Heart right ventricle (tissue), 16 donors: ENCODE data around the gene RAB3IL1. TPM values are rescaled to one million over a fixed set of nuclear protein-coding genes. Genes with fewer than 3 reads are reported as not detected.

Experiments used
- ATAC-seq, 8 donors: fragments of 200-7000 bp; cut with Tn5 transposase; one replicate each; pipeline ENCODE4 v1.9.1; 2020; ENCODE audit warnings: mild to moderate bottlenecking in 8 of 8, moderate library complexity in 8 of 8, moderate number of reproducible peaks in 1 of 8
- DNase-seq, 2 donors: peaks; one replicate each; pipeline ENCODE4 v3.0.0-alpha.2; 2020
- H3K27ac ChIP-seq, 10 donors: fragments of 200-600 bp; sonication (generic) in 2 of 10; one replicate each; pipeline versions ENCODE4 v1.5.0 to v1.8.0; 2020 to 2022; ENCODE audit warnings: mild to moderate bottlenecking in 3 of 10
- H3K27me3 ChIP-seq, 7 donors: fragments of 200-600 bp; one replicate each; pipeline ENCODE4 v1.8.0; 2021 to 2022; ENCODE audit warnings: mild to moderate bottlenecking in 2 of 7
- H3K36me3 ChIP-seq, 9 donors: fragments of 200-600 bp; sonication (generic) in 1 of 9; one replicate each; pipeline versions ENCODE4 v1.5.0 to v1.8.0; 2020 to 2022; ENCODE audit warnings: mild to moderate bottlenecking in 2 of 9
- H3K4me1 ChIP-seq, 9 donors: fragments of 200-600 bp; sonication (generic) in 1 of 9; one replicate each; pipeline versions ENCODE4 v1.5.0 to v1.8.0; 2020 to 2022; ENCODE audit warnings: mild to moderate bottlenecking in 4 of 9
- H3K4me3 ChIP-seq, 10 donors: fragments of 200-600 bp; sonication (generic) in 2 of 10; one replicate each; pipeline versions ENCODE4 v1.5.0 to v1.8.0; 2020 to 2022; ENCODE audit warnings: mild to moderate bottlenecking in 7 of 10, moderate library complexity in 2 of 10
- H3K9me3 ChIP-seq, 11 donors: fragments of 200-600 bp in 10 of 11; sonication (generic) in 2 of 11; one replicate each; pipeline versions ENCODE4 v1.5.0 to v1.8.0; 2013 to 2022; ENCODE audit warnings: mild to moderate bottlenecking in 2 of 11, control low read depth in 1 of 11, moderate library complexity in 1 of 11
- CTCF ChIP-seq, 9 donors: fragments of 200-600 bp; sonication (generic) in 2 of 9; IDR thresholded peaks; one replicate each; pipeline versions ENCODE4 v1.5.0 to v1.8.0; 2021 to 2022; ENCODE audit warnings: antibody characterized with exemption in 9 of 9, mild to moderate bottlenecking in 5 of 9, moderate library complexity in 1 of 9
- WGBS, 2 donors: extraction: QIAGEN DNeasy Blood & Tissue Kit; methylation state at CpG; one replicate each; pipeline ENCODE4 v1.1.7; 2013; ENCODE audit warnings: inconsistent platforms in 1 of 2; 5-methylcytosine and 5-hydroxymethylcytosine counted together
- intact Hi-C, 10 donors: fragments of 100-400 bp; cut with DNase I; formaldehyde crosslinking; loops; one replicate each; pipeline versions ENCODE4 v1.11.1 to v1.14.2; 2022
- polyA plus RNA-seq, 2 donors: library from polyadenylated mRNA; stranded (reverse); fragments of 200-250 nt; gene quantifications; one replicate each; pipeline ENCODE4 v1.2.3, GENCODE V29; 2013
- total RNA-seq, 10 donors: library from RNA; stranded (reverse); fragmentation: NEBNext Ultra II Directional in 3 of 10; extraction: Animal tissue kit (Norgen Biotek cat#: 25700) in 3 of 10; gene quantifications; one replicate each; pipeline versions ENCODE4 v1.2.1 to v1.2.4, GENCODE V29; 2021 to 2023
- donor health status: Arrhythmogenic right ventricular cardiomyopathy.
- donor health status: ischemic (EF 13 %, LVEDD 7.1; RV severe dilation, severe dysfunction).
- donor health status: healthy with polysubstance abuse.
- donor health status: DM: no; HTN: yes; CAD: no.
- donor health status: DM: no; HTN: no; CAD: no.
- donor health status: ischemic (EF 25% LVEDD 6.9; RV normal size, moderate dysfunction).
- donor health status: ischemic (EF 25% LVEDD 5.7; RV mildly dilated, moderate dysfunction).
- donor health status: healthy.
- donor health status: DM: yes; HTN: yes; CAD: no.
- donor health status: Ischemic cardiomyopathy.
- donor health status: ischemic (EF 35%, LVEDD 5.7; RV mildly dilated, moderate dysfunction).
- donor health status: nonischemic (EF 11% LVEDD 7.7; RV severe dilation, severe dysfunction).
- donor health status: DM: yes; HTN: yes; CAD: no.
- donor health status: PGD.
- donor health status: ischemic (EF 29% LVEDD 5.4; RV normal size, mild dysfunction).
- donor health status: nonischemic (EF 23%, LVEDD 6.1; RV moderate dilation, normal function).

Gene RAB3IL1
- total and polyA plus RNA-seq, 12 donors, result 3.7 to 11.1 (median 7.5) TPM

- intact Hi-C loops, result no loop called here
- Histone ChIP-seq H3K9me3 (no peaks in the 10 kb centered on the region), H3K27ac (peak overlapping the region in 4 of 10 donors; percentile 43 to 77 (median 57)), H3K27me3 (no peaks in the 10 kb centered on the region), H3K4me1 (peaks cover 0 to 64% (median 43%) of the 10 kb centered on the region in 9 donors), H3K36me3 (peaks cover 0 to 54% (median 18%) of the 10 kb centered on the region in 9 donors), H3K4me3 (no peak overlapping the region)
- TF ChIP-seq CTCF (IDR thresholded peaks at IDR 0.05), result no peak
- 86 to 88% methylated on average over 11 of the region's 11 CpGs for WGBS, 2 donors
- DNase-seq (no peak), ATAC-seq (no peak)
These were observed 37.3 kb downstream of the RAB3IL1 start for GRCh38 chr11:61880031-61880430.

GRCh38 chr11:61879152-61879551 is 38.2 kb downstream of the RAB3IL1 start:
- Histone ChIP-seq H3K9me3 (no peaks in the 10 kb centered on the region), H3K27ac (no peak overlapping the region), H3K4me1 (peaks cover 0 to 63% (median 39%) of the 10 kb centered on the region in 9 donors), H3K4me3 (no peak overlapping the region), H3K36me3 (peaks cover 0 to 47% (median 18%) of the 10 kb centered on the region in 9 donors), H3K27me3 (no peaks in the 10 kb centered on the region)
- 91 to 94% methylated on average over 7 of the region's 7 CpGs for WGBS, 2 donors
- no peak for TF ChIP-seq CTCF (IDR thresholded peaks at IDR 0.05)
- ATAC-seq (no peak), DNase-seq (no peak)
- intact Hi-C loops, result no loop called here

- 95 to 97% methylated on average over 14 of the region's 14 CpGs for WGBS, 2 donors
- ATAC-seq (no peak), DNase-seq (no peak)
- Histone ChIP-seq H3K4me3 (no peak overlapping the region), H3K4me1 (peaks cover 6 to 55% (median 33%) of the 10 kb centered on the region in 9 donors), H3K36me3 (peaks cover 0 to 55% (median 18%) of the 10 kb centered on the region in 9 donors), H3K27me3 (no peaks in the 10 kb centered on the region), H3K9me3 (no peaks in the 10 kb centered on the region), H3K27ac (peak overlapping the region in 4 of 10 donors; percentile 73 to 90 (median 78))
- intact Hi-C loops, result no loop called here
- no peak for TF ChIP-seq CTCF (IDR thresholded peaks at IDR 0.05)
These were observed 41.7 kb downstream of the RAB3IL1 start for GRCh38 chr11:61875698-61876097.

- no peak for ATAC-seq
- DNase-seq, result no peak
- no peaks in the 10 kb centered on the region for H3K27me3 ChIP-seq
- peak overlapping the region in 8 of 10 donors; percentile 60 to 90 (median 80) for H3K27ac ChIP-seq
- no peak for TF ChIP-seq CTCF (IDR thresholded peaks at IDR 0.05)
- H3K4me3 ChIP-seq, result no peak overlapping the region
- peaks cover 6 to 55% (median 35%) of the 10 kb centered on the region in 9 donors for H3K4me1 ChIP-seq
- intact Hi-C loops, result loop anchor here in 2 of 10 donors (1.0 to 5.0 kb wide), 2 partner anchors 13 to 78 kb away; no protein-coding TSS in a partner anchor
- H3K9me3 ChIP-seq, result no peaks in the 10 kb centered on the region
- peaks cover 0 to 55% (median 18%) of the 10 kb centered on the region in 9 donors for H3K36me3 ChIP-seq
- 73 to 77% methylated on average over 3 of the region's 3 CpGs for WGBS, 2 donors
These were observed 42.5 kb downstream of the RAB3IL1 start for GRCh38 chr11:61874853-61875252.
